Transverse colon (tissue), 4 donors: Measurements from ENCODE around the gene ZFAND2B. TPM values are rescaled to one million over a fixed set of nuclear protein-coding genes. Genes with fewer than 3 reads are reported as not detected.
A peak's percentile ranks its signal among the peaks of the same experiment; 100 is the strongest.

Experiments
- DNase-seq: peaks from one replicate; pipeline ENCODE4 v3.0.0-alpha.2; 2019
- H3K27ac ChIP-seq, 4 donors: fragments of 200-600 bp; sonication (generic); 2 replicates each; pipeline ENCODE4 v1.5.1; 2016 to 2018; ENCODE audit warnings: inconsistent platforms in 4 of 4
- H3K27me3 ChIP-seq: fragments of 200-600 bp; sonication (generic); 2 replicates; pipeline ENCODE4 v1.5.1; 2017; ENCODE audit warnings: inconsistent platforms
- H3K36me3 ChIP-seq, 4 donors: fragments of 200-600 bp; sonication (generic); 2 replicates each; pipeline ENCODE4 v1.5.1; 2017 to 2019; ENCODE audit warnings: inconsistent platforms in 4 of 4
- H3K4me1 ChIP-seq, 4 donors: fragments of 200-600 bp; sonication (generic); 2 replicates each; pipeline ENCODE4 v1.5.1; 2017 to 2020; ENCODE audit warnings: inconsistent platforms in 4 of 4
- H3K4me3 ChIP-seq, 4 donors: fragments of 200-600 bp; sonication (generic); 1 replicate in 1 of 4; 2 replicates in 3 of 4; pipeline versions ENCODE4 v1.5.1 to v1.6.1; 2017 to 2019; ENCODE audit warnings: inconsistent platforms in 4 of 4
- H3K9me3 ChIP-seq, 2 donors: fragments of 200-600 bp; sonication (generic); 2 replicates each; pipeline ENCODE4 v1.5.1; 2017 to 2019; ENCODE audit warnings: inconsistent platforms in 2 of 2
- EP300 ChIP-seq: sonication (generic); formaldehyde crosslinking; IDR thresholded peaks from one replicate; pipeline ENCODE4 v1.6.1; 2017; ENCODE audit warnings: antibody characterized with exemption, low read depth
- POLR2A ChIP-seq: fragments of 450-650 bp; IDR thresholded peaks from one replicate; pipeline ENCODE4 v1.6.1; 2016; ENCODE audit warnings: antibody characterized with exemption, mild to moderate bottlenecking, moderate library complexity
- POLR2AphosphoS5 ChIP-seq, 3 donors: sonication (generic); formaldehyde crosslinking; IDR thresholded peaks; one replicate each; pipeline ENCODE4 v1.6.1; 2016; ENCODE audit warnings: antibody characterized with exemption in 3 of 3
- WGBS, 2 donors: methylation state at CpG; one replicate each; pipeline ENCODE4 v1.1.5; 2018; ENCODE audit warnings: low coverage in 1 of 2; 5-methylcytosine and 5-hydroxymethylcytosine counted together
- in situ Hi-C, 4 donors: fragments of 200-750 bp; cut with MboI; loops; one replicate each; pipeline versions ENCODE4 v1.15.0 to v1.15.1; 2017; ENCODE audit warnings: low sequenced_read_pairs in 3 of 4, low pct_ligation_motif_present in 1 of 4, low pct_unique_long_range_greater_than_20kb in 1 of 4
- intact Hi-C: fragments of 100-400 bp; cut with DNase I; formaldehyde crosslinking; loops from one replicate; pipeline ENCODE4 v1.15.1; 2023; ENCODE audit warnings: low total_unique reads
- total RNA-seq, 4 donors: library from RNA; depleted of rRNA; stranded (reverse); fragments of >200 nt; gene quantifications; one replicate each; pipeline ENCODE4 v1.1.0, GENCODE V29; 2016
- TF ChIP-seq, protein P1 (sequence below), 5 experiments: fragments of 200-600 bp in 3 of 5; fragments of 450-650 bp in 2 of 5; sonication (generic) in 3 of 5; IDR thresholded peaks; 1 replicate in 2 of 5; 2 replicates in 3 of 5; pipeline ENCODE4 v1.5.1; 2016 to 2017; ENCODE audit warnings: antibody characterized with exemption in 5 of 5, inconsistent platforms in 3 of 5, mild to moderate bottlenecking in 2 of 5, moderate library complexity in 1 of 5

The ZFAND2B gene
- total RNA-seq, 4 donors from 2014 or later = 90.2 to 156 (median 119) TPM

DNA sequence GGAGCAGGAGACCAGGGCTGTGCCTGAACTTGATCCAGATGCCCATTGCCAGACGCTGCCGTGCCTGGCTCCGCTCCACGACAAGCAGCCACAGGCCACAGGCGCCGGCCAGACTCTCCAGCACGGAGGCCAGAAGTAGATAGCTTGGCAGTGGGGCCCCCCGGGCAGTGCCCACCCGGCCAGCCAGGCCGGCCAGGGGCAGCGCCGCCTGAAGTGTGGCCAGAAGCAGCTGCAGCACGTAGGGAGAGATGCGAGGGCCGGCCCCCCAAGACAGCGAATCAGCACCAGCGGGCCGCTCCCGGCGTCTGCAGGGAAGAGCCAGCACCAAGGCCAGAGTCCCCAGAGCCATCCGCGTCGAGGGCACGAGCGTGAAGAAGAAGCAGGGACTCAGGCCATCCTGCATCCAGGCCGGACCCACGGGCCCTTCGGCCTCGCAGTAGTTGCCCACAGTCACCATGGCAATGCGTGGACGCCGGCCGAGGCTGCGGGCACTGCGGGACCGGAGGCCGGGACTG lies 11.7 kb downstream of the ZFAND2B start:
- Histone ChIP-seq H3K4me1 (peaks cover 19 to 37% (median 30%) of the 10 kb centered on the region in 4 donors), H3K9me3 (no peaks in the 10 kb centered on the region), H3K36me3 (peaks cover 0 to 35% (median 12%) of the 10 kb centered on the region in 4 donors), H3K4me3 (peak overlapping the region; percentile 36 to 59 (median 50)), H3K27ac (peak overlapping the region; percentile 90 to 98 (median 95)), H3K27me3 (no peaks in the 10 kb centered on the region)
- 6% methylated on average over 20 of the region's 37 CpGs; no CpG with 5 or more reads in 1 of the 2 donors for WGBS, 2 donors
- peak; percentile 70 for DNase-seq
- intact Hi-C loops = no loop called here
- TF ChIP-seq POLR2AphosphoS5 (IDR thresholded peaks at IDR 0.05) (no peak), POLR2A (peak; percentile 27), EP300 (no peak)
- TF ChIP-seq, protein P1, sequence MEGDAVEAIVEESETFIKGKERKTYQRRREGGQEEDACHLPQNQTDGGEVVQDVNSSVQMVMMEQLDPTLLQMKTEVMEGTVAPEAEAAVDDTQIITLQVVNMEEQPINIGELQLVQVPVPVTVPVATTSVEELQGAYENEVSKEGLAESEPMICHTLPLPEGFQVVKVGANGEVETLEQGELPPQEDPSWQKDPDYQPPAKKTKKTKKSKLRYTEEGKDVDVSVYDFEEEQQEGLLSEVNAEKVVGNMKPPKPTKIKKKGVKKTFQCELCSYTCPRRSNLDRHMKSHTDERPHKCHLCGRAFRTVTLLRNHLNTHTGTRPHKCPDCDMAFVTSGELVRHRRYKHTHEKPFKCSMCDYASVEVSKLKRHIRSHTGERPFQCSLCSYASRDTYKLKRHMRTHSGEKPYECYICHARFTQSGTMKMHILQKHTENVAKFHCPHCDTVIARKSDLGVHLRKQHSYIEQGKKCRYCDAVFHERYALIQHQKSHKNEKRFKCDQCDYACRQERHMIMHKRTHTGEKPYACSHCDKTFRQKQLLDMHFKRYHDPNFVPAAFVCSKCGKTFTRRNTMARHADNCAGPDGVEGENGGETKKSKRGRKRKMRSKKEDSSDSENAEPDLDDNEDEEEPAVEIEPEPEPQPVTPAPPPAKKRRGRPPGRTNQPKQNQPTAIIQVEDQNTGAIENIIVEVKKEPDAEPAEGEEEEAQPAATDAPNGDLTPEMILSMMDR (IDR thresholded peaks at IDR 0.05) = no peak
- in situ Hi-C loops = loop anchor here in 1 of 4 donors (10.0 kb wide), 1 partner anchor 53 kb away; the partner anchor contains the start of gene NHEJ1

DNA sequence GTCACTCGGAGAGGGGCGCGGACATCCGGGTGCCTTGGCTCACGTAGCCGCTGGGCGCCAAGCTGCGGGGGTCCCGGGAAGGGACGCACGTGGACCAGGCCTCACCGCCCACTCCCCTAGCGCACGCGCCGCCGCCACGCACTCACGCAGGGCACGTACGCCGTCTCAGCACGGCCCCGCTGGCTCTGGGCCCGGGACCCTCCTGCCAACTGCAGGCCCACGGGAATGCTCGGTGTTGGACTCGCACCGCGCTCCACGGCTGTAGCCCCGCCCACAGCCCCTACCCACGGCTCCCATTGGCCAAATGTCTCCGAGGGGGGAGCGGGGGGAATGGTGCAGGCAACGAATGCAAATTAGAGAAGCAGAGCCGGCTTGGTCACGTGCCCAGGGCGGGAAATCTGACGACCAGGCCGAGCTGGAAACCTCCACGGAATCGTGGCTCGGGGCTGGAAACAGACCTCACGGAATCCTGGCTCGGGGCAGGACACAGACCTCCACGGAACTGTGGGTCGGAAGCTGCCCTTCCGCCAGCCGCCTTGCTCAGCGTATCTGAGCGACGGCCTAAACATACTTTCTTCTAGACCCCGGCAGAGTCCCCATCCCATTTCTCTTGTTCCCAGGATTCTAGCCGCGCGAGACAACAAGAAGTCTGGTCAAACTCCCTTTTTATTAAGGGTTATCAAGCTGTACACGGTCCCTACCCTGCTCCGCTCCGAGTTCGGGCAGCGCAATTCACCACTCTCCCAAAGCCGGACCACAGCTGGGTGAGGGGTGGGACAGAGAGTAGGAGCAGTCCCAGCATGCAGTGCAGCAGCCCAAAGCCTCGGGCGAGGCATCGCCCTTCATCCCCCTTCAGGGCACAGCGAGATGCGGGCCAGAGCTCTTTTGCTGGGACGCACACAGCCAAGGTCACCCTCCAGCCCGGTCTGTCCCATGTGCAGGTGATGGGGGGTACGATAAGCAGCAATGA lies 12.4 kb downstream of the ZFAND2B start, which contains the start of gene ABCB6:
ABCB6 (minus strand) TSS at position 227 of the 970 bp plus-strand sequence. CDS start 285 bp downstream, outside the sequence.
- H3K9me3 ChIP-seq = no peaks in the 10 kb centered on the region
- 47% methylated on average over 35 of the region's 71 CpGs; no CpG with 5 or more reads in 1 of the 2 donors for WGBS, 2 donors
- intact Hi-C loops (no loop called here), in situ Hi-C loops (loop anchor here in 1 of 4 donors (10.0 kb wide), 1 partner anchor 54 kb away; the partner anchor contains the start of gene NHEJ1)
- H3K27me3 ChIP-seq = no peaks in the 10 kb centered on the region
- no peak for TF ChIP-seq EP300
- peak; percentile 79 to 83 (median 82) for TF ChIP-seq POLR2AphosphoS5 (IDR thresholded peaks at IDR 0.05)
- TF ChIP-seq, protein P1 (IDR thresholded peaks at IDR 0.05) = no peak
- TF ChIP-seq POLR2A = peak; percentile 60
- DNase-seq = peak; percentile 96
- H3K4me1 ChIP-seq = peaks cover 19 to 37% (median 30%) of the 10 kb centered on the region in 4 donors
- peak within 1 kb of the TSS; percentile 90 to 98 (median 95) for H3K27ac ChIP-seq
- peak within 1 kb of the TSS; percentile 36 to 59 (median 50) for H3K4me3 ChIP-seq
- peaks cover 0 to 40% (median 15%) of the 10 kb centered on the region in 4 donors for H3K36me3 ChIP-seq

GRCh38 chr2:219219784-219220532 lies 13.4 kb downstream of the ZFAND2B start:
- Histone ChIP-seq H3K9me3 (no peaks in the 10 kb centered on the region), H3K4me3 (no peak overlapping the region), H3K36me3 (peaks cover 0 to 49% (median 20%) of the 10 kb centered on the region in 4 donors), H3K4me1 (peaks cover 19 to 37% (median 30%) of the 10 kb centered on the region in 4 donors), H3K27me3 (no peaks in the 10 kb centered on the region), H3K27ac (peak overlapping the region in 2 of 4 donors; percentile 94 to 98)
- TF ChIP-seq EP300 = no peak
- TF ChIP-seq, protein P1 (IDR thresholded peaks at IDR 0.05) = no peak
- TF ChIP-seq POLR2AphosphoS5 (IDR thresholded peaks at IDR 0.05) = no peak
- TF ChIP-seq POLR2A = no peak
- 91% methylated on average over 18 of the region's 18 CpGs; no CpG with 5 or more reads in 1 of the 2 donors for WGBS, 2 donors
- in situ Hi-C loops = loop anchor here in 1 of 4 donors (10.0 kb wide), 1 partner anchor 55 kb away; the partner anchor contains the start of gene NHEJ1
- DNase-seq = no peak
- intact Hi-C loops = loop anchor here (10.0 kb wide), 2 partner anchors 55 to 75 kb away; partner anchors contain the start of gene NHEJ1
